Peyer's patch (tissue), 4 donors: ENCODE data around the gene CLNK. TPM values are rescaled to one million over a fixed set of nuclear protein-coding genes. Genes with fewer than 3 reads are reported as not detected.

Experiments
- DNase-seq, 3 donors: peaks; one replicate each; pipeline ENCODE4 v3.0.0-alpha.2; 2017 to 2019
- H3K27ac ChIP-seq, 4 donors: fragments of 200-600 bp; sonication (generic); one replicate each; pipeline ENCODE4 v1.5.1; 2016 to 2019
- H3K27me3 ChIP-seq, 2 donors: fragments of 200-600 bp; sonication (generic); one replicate each; pipeline ENCODE4 v1.5.1; 2019
- H3K36me3 ChIP-seq, 3 donors: fragments of 200-600 bp; sonication (generic); one replicate each; pipeline ENCODE4 v1.5.1; 2016 to 2019
- H3K4me1 ChIP-seq, 4 donors: fragments of 200-600 bp; sonication (generic); one replicate each; pipeline ENCODE4 v1.5.1; 2016 to 2019
- H3K4me3 ChIP-seq, 4 donors: fragments of 200-600 bp; sonication (generic); 1 replicate in 3 of 4; 2 replicates in 1 of 4; pipeline ENCODE4 v1.5.1; 2016 to 2019; ENCODE audit warnings: mild to moderate bottlenecking in 1 of 4
- H3K9me3 ChIP-seq, 4 donors: fragments of 200-600 bp; sonication (generic); one replicate each; pipeline ENCODE4 v1.5.1; 2016 to 2019; ENCODE audit warnings: mild to moderate bottlenecking in 1 of 4
- CTCF ChIP-seq, 6 experiments: fragments of 450-650 bp in 4 of 6; fragments of 200-600 bp in 2 of 6; sonication (generic) in 1 of 6; IDR thresholded peaks; one replicate each; pipeline ENCODE4 v1.5.1; 2017 to 2019; ENCODE audit warnings: antibody characterized with exemption in 6 of 6, mild to moderate bottlenecking in 3 of 6, moderate library complexity in 1 of 6
- POLR2A ChIP-seq, 2 donors: fragments of 450-650 bp; IDR thresholded peaks; one replicate each; pipeline ENCODE4 v1.5.1; 2017; ENCODE audit warnings: antibody characterized with exemption in 2 of 2, mild to moderate bottlenecking in 2 of 2, moderate library complexity in 2 of 2
- total RNA-seq, 4 donors: library from RNA; depleted of rRNA; stranded (reverse); fragments of >200 nt; gene quantifications; one replicate each; pipeline ENCODE4 v1.1.0, GENCODE V29; 2016

Gene CLNK
- total RNA-seq, 4 donors from 2014 or later, result 0.13 to 4.1 TPM; not detected in 2

DNA sequence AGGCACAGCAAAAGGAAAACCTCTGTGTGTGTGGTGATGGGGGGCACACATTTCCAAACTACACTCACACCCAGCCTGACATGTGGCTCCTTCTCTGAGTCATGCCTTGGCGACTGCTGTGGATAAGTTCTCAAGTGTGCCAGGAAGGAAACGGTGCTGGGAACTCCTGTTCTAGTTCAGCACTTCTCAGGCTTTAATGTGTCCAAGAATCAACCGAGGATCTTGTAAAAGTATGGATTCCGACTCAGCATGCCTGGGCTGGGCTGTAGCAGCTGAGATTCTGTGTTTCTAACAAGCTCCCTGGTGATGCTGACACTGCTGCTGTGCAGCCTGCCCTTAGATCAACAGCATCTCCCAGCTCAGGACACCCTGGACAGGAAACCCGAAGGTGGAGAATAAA is 20.2 kb downstream of the CLNK start:
- H3K4me1 ChIP-seq, result no peaks in the 10 kb centered on the region
- no peaks in the 10 kb centered on the region for H3K27me3 ChIP-seq
- no peak overlapping the region for H3K4me3 ChIP-seq
- H3K36me3 ChIP-seq, result no peaks in the 10 kb centered on the region
- H3K9me3 ChIP-seq, result no peaks in the 10 kb centered on the region
- H3K27ac ChIP-seq, result no peak overlapping the region
- TF ChIP-seq CTCF (IDR thresholded peaks at IDR 0.05) (no peak), POLR2A (IDR thresholded peaks at IDR 0.05) (no peak)
- DNase-seq, result no peak

DNA sequence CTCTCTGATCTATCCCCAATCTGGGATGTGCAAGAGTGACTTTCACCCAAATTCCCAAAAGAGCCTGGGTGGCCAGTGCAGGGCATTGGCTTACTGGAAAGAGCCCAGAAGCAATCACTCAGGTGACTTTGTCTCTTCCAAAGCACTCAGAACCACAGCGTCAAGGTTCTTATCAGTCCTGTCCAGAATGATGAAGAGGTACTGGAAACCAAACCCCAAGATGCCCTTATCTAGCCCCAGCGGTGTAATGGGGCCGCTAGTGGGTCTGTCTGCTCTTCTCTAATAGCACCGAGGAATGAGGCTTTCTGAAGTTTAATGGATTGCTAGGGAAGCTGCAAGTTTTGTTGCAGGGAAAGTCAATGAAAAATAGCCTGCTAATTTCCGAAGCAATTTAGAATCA is 21.6 kb downstream of the CLNK start:
- no peaks in the 10 kb centered on the region for H3K27me3 ChIP-seq
- DNase-seq, result no peak
- H3K36me3 ChIP-seq, result no peaks in the 10 kb centered on the region
- H3K27ac ChIP-seq, result no peak overlapping the region
- no peak overlapping the region for H3K4me3 ChIP-seq
- H3K4me1 ChIP-seq, result no peaks in the 10 kb centered on the region
- no peak for TF ChIP-seq POLR2A (IDR thresholded peaks at IDR 0.05)
- no peak for TF ChIP-seq CTCF (IDR thresholded peaks at IDR 0.05)
- H3K9me3 ChIP-seq, result no peaks in the 10 kb centered on the region

DNA sequence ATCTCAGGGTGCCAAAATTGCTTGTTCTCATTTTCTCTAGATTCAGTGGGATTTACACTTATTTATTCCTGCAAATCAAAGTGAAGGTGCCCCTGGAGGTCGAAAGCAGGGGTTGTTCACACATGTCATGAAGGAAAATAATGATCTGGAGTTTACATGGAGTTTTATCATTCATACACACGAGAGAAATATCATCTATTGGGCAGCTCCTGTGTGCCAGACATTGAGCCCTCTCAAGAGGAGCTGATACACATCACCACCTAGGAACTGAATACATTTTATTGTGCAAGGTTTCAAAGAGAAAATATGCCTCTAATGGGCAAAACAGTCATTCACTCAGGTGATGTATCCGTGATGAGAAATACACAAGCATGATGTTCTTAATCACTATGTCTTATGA is 23.5 kb downstream of the CLNK start:
- TF ChIP-seq POLR2A (IDR thresholded peaks at IDR 0.05), result no peak
- no peak for TF ChIP-seq CTCF (IDR thresholded peaks at IDR 0.05)
- Histone ChIP-seq H3K36me3 (no peaks in the 10 kb centered on the region), H3K4me3 (no peak overlapping the region), H3K4me1 (peaks cover 0 to 5% (median 0%) of the 10 kb centered on the region in 4 donors), H3K27me3 (no peaks in the 10 kb centered on the region), H3K27ac (no peak overlapping the region), H3K9me3 (no peaks in the 10 kb centered on the region)
- DNase-seq, result no peak

DNA sequence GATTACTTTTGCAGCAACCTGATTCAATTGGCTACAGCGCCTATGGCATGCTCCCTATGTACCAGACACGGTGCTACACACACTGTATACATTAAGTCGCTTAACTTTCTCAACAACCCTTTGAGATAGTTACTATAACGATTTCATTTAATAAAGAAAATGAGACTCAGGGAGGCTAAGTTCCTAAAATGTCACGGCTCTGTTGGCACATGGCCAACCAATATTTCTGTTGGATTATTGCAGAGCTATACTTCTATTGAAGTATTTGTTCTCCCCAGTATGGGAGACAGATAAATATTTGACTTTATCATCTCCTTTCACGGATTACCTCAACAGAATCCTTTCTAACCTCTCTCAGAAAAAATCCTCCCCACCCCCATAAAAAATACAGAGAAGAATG is 25.3 kb downstream of the CLNK start:
- Histone ChIP-seq H3K27me3 (no peaks in the 10 kb centered on the region), H3K27ac (no peak overlapping the region), H3K4me1 (peaks cover 0 to 5% (median 0%) of the 10 kb centered on the region in 4 donors), H3K4me3 (no peak overlapping the region), H3K9me3 (no peaks in the 10 kb centered on the region), H3K36me3 (no peaks in the 10 kb centered on the region)
- no peak for DNase-seq
- no peak for TF ChIP-seq POLR2A (IDR thresholded peaks at IDR 0.05)
- no peak for TF ChIP-seq CTCF (IDR thresholded peaks at IDR 0.05)

DNA sequence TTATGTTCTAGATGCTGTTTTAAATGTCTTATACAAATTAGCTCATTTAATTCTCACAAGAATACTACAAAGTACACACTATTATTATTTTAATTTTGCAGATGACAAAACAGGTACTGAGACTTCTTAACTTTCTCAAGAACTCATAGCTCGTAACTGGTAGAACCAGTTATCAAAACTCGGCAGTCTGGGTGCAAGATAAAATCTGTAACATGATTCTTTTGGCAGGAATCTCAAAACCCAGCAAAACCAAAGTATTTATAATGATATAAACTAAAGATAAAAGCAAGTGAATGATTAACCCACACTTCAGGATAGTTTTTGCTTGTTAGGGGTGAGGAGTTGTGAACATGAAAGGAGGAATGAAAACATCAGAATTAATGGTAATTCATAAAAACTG is 27.6 kb downstream of the CLNK start:
- no peak overlapping the region for H3K4me3 ChIP-seq
- DNase-seq, result no peak

More for the DNA sequence above, 27.6 kb downstream of the CLNK start:
- no peak for TF ChIP-seq CTCF (IDR thresholded peaks at IDR 0.05)
- TF ChIP-seq POLR2A (IDR thresholded peaks at IDR 0.05), result no peak
- peaks cover 0 to 5% (median 0%) of the 10 kb centered on the region in 4 donors for H3K4me1 ChIP-seq
- no peaks in the 10 kb centered on the region for H3K36me3 ChIP-seq
- H3K9me3 ChIP-seq, result no peaks in the 10 kb centered on the region
- H3K27me3 ChIP-seq, result no peaks in the 10 kb centered on the region
- H3K27ac ChIP-seq, result no peak overlapping the region
